Ishikawa (cell line): ENCODE data around the gene RSBN1.

Experiments
- EP300 ChIP-seq: IDR thresholded peaks from 2 replicates; pipeline ENCODE4 v1.6.1; 2012; ENCODE audit warnings: borderline replicate concordance
- NFIC ChIP-seq: IDR thresholded peaks from 2 replicates; pipeline ENCODE4 v1.6.1; 2012
- RAD21 ChIP-seq: IDR thresholded peaks from 2 replicates; pipeline ENCODE4 v1.6.1; 2012; ENCODE audit warnings: low read depth
- TCF12 ChIP-seq: IDR thresholded peaks from 2 replicates; pipeline ENCODE4 v1.6.1; 2012; ENCODE audit warnings: low read depth
- USF1 ChIP-seq: IDR thresholded peaks from 2 replicates; pipeline ENCODE4 v1.6.1; 2012
- YY1 ChIP-seq: IDR thresholded peaks from 2 replicates; pipeline ENCODE4 v1.6.1; 2012; ENCODE audit warnings: low read depth

DNA sequence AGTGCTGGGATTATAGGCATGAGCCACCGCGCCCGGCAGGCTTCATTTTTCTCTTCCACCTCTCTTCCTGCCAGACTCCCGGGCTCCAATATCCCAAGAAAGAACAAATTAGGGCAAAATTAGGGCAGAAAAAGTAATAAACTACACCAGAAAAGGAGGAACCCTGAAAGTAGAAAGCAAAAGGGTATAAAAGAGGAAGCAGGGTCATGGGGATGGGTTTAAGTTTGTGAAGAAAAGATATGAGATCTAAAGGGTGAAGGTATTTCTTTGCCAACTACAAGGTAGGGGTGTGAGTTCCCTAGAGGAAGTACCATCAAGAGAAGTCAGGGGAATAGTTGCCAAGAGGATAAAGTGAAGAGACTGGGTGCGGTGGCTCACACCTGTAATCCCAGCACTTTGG, 49.4 kb upstream of the RSBN1 start:
- TF ChIP-seq EP300: no peak
- TF ChIP-seq RAD21: no peak
- TF ChIP-seq USF1: no peak
- TF ChIP-seq TCF12: no peak
- TF ChIP-seq NFIC: no peak
- TF ChIP-seq YY1: no peak
